HL-60/S4 treated with phorbol 12-myristate 13-acetate at 8.2 ng/mL for 4 days and 3 days (cell line): ENCODE data around the gene IPCEF1.
"Not testable (repeated sequence)": the region's sequence is repeated elsewhere in the genome, so short reads cannot be mapped to it uniquely, and the experiment has no call there.

Experiments used
- in situ Hi-C: fragments of 300-500 bp; cut with MboI; formaldehyde crosslinking; loops from 2 replicates; pipeline ENCODE4 v1.15.0; 2022; ENCODE audit warnings: low sequenced_read_pairs

IPCEF1 gene

DNA sequence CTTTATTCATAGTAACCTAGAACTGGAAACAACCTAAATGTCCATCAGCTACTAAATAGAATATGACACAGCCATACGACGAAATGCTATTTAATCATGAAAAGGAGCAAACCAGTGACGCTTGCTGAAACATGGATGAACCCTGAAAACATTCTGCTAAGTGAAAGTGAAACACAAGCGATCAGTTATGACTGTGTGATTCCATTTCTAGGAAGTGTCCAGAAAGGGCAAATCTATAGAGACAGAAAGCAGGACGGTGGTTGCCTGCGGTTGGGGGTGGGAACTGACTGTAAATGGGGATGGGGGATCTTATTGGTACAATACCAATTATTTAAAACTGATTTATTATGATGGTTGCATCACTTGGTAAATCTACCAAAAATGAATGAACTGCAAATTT is 126.8 kb downstream of the IPCEF1 start:
- in situ Hi-C loops, result no loop called here

DNA sequence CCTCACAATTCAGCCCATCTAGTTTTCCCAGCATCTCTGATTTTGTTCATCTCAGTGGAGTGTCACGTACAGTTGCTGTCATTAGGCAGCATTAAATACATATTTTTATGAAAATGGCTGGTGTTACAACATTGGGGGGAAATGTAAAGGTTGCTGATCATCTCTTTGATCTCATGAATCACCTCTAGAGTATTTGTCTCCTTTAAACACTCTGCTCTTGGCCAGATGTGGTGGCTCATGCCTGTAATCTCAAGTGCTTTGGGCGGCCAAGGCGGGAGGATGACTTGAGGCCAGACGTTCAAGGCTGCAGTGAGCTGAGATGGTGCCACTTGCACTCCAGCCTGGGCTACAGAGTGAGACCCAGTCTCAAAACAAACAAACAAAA is 128.1 kb downstream of the IPCEF1 start:
- in situ Hi-C loops, result no loop called here

DNA sequence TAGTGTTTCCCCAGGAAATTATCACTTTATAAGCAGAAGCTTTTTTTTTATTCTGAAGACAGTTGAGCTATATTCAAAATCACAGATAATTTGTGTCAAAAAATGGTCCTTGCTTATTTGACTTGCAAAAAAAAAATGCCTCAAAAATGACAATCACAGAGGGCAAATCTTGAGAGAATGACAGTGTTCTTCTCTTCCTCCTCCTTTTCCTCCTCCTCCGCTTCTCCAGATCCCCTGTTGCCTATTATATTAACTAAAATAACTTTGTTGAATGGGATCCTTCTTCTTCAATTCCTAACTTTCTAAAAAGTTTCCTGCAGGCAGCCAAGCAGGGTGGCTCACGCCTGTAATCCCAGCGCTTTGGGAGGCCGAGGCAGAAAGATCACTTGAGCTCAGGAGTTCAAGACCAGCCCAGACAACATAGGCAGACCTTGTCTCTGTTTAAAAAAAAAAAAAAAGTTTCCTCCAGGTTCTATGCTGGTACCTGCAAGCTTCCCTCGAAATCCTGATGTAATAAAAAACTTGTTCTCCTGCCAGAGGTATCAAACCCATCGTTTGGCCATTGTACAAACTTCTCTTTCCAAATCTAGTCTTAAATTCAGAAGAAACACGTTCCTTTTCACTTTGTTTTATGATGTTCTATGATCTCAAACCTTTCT is 128.6 kb downstream of the IPCEF1 start:
- in situ Hi-C loops, result no loop called here

DNA sequence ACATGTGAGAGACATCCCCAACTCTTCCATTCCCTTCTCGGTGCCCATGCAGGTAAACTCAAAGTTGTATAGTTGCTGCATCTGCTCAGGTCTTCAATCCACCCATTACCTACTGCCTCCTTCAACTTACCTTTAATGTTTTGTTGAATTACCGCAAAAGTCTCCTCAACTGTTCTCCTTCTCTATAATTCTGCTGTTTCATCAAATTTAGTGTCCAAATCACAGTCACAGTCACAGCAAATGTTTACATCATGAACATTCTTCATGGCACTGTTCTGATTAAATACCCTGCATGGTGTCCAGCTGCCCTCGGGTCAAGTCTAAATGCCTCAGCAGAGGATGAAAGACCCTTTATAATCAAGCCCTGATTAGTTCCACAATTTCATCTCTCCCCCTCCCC is 130.1 kb downstream of the IPCEF1 start:
- in situ Hi-C loops, result no loop called here

DNA sequence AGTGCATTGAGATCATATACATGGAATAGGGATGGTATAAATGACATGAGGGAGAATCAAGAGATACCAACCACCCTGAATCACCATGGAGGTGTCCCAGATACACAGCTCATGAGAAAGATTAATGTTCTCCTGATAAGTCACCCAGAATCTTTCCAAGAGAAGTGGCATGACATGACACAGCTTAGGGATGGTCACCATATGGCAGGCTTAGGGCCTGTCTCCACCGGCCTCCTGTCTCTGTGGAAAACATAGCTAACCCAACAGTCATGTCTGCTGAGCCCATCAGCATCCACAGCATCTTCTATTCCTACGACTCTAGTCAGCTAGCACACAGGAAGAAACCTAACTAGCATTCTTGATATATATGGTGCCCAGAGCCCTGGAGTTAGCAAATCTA is 133.3 kb downstream of the IPCEF1 start:
- in situ Hi-C loops, result no loop called here

DNA sequence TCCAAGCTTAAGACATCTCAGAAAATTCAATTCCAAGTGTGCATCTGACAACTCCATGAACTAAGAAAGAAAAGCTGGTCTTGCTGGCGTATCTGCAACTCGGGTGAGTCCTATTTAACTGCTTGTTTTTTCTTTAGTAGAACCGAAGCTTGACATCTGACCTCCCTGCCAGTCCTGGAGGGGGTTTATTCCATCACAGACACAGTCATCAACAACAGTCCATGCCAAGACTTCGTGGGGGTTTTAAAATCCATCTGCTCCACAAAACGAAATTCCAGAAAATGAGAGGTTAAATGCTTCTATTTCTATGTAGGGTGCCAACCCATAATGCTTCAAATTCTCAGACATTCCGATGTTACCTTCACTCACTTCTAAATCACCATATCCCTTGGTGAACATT is 133.9 kb downstream of the IPCEF1 start:
- in situ Hi-C loops, result no loop called here

DNA sequence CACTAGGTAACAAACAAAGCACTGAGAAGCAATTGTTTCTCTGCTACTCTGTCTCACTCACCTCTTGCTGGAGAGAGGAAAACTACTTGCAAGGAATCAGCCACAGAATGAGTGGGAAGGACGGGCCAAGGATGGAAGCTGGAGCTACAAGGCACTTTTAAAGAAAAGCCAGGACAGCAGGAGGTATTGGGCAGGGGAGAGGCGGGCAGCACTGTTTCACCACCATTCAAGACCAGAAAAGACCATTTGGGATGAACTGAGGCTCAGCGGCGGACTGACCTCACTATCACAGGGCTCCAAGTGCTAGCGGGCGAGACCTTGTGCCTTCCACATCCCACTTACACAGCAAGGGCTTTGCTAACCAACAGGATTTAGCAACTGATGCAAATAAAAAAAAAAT is 137.4 kb downstream of the IPCEF1 start:
- in situ Hi-C loops, result no loop called here

DNA sequence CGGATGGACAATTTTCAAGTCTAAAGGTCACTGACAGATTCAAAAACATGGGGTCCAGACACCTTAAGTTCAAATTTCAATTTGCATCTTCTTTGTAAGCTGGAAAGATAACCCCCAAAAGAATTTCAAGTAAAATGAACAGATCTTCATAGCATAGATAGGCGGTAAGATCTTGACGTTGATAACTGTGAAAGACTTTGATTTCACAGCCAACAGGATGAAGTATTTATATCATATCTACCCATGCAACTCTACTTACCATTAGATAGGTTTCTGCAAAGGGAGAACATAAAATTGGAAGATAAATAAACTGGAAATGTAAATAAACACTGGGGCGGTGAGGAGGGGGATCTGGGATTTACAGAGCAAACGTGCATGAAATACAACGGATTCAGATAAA is 137.8 kb downstream of the IPCEF1 start:
- in situ Hi-C loops, result no loop called here

DNA sequence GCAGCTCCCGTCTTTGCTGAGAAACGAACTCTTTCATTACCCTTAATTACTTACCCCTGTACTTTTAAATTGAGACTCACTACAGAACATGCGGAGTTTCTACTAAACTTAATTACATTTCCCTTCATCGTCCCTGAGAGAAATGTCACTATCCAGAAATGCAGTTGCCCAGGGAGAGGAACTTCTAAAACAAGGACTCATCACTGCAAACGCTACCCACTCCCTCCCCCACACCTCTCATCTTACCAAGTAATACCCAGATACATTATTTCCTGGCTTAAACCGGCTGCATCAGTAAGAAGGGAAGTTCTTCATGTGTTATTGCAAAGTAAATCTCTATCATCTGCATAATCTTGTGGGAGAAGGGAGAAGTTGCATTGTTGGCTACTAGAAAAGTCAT is 138.3 kb downstream of the IPCEF1 start:
- in situ Hi-C loops, result no loop called here

DNA sequence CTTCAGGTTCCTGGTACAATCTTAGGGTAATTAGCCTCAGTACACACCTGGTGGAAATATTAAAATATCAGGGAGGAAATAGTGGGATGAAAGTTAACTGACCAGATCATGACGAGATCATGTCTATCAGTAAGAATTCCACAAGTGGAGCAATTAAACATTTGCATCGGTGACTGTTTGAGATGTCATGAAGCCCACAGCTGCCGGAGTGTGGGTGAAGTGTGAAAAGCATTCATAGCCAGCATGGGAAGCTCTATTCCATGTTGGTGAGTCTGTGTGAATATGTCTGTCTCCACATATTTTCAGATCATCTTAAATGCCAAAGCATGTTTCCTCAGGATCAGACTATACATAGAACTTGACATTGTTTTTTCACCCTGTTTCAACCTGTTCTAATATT is 142.8 kb downstream of the IPCEF1 start:
- in situ Hi-C loops, result no loop called here

DNA sequence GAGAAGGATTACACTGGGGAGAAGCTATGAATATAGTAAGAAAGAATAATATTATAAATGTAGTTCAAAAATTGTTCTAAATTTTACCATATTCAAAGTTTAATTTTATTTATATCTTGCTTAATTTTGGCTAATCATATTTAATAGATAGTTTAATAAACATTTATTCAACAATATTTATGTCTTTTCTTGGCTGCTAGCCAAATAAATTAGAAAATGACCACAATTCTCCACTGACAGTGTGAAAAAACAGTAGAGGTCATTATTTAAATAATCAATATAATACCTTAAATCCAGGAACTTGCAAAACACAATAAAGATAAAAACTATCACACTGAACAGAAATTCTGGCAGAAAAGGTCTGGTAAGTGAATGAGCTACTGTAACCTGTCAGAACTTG is 145.9 kb downstream of the IPCEF1 start:
- in situ Hi-C loops, result no loop called here

DNA sequence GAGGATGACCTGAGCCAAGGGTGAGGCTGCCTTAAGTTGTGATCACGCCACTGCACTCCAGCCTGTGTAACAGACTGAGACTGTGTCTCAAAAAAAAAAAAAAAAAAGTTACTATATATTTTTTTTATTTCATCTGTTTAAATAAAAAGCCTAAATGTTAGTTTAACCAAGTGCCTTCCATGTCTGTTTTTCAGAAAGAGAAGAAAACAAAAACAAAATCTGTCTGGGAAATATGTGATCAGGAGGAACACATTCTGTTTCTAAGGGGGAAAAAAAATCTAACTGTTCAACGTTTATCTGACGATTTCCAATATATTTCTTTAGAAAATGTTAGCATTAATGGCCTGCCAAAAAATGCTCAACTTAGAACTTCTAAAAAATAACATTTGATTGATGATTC is 147.0 kb downstream of the IPCEF1 start:
- in situ Hi-C loops, result no loop called here

DNA sequence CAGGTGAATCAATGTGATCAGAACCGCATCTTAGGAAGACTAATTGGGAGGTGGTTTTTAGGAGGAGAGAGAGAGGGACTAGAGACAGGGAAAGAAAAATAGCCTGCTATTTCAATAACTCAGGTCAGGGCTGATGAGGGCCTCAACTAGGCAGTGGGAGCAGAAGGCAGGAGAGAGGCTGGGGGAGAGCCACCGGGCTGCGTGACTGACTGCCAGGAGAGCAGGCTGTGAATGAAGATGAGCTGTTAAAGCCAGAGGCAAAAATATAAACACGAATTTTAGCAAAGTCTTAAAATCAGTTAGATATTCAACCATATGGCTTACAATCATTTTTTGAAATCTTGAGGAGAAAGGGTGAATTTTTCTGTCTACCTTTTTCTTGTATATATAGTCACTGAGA is 149.6 kb downstream of the IPCEF1 start:
- in situ Hi-C loops, result no loop called here

DNA sequence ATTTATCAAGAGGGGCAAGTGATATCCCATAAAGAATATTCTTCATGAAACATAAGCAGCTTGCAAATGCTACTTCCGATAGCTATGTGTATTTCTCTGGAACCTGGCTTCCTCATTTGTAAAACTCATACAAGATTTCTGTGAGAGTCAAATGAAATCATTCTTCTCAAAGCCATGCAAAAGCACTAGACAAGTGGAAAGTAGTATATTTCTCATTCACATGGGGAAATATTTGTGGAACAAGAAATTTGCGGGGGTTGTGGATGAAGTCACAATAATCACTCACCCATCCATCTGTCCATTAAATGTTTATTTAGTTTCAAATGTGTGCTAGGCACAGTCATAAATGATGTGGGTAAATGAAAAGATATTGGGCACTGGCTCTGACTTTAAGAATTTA is 150.5 kb downstream of the IPCEF1 start:
- in situ Hi-C loops, result no loop called here

DNA sequence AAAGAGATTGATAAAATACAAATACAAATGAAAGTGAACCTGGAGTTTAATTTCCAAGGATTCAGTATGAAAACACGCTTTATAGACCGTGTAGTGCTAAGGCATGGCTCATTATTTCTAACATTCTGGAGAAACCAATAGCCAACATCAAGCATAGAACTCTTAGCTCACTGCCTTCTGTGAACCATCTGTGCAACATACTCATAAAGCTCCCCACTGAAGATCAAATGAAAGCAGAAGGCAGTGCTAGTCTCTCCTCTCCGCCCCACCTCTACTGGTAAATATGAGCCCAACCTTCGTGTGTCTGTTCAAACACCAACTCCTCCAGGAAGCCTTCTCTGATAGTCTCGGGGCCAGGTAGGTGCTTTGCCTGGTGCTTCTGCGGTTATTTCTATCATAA is 153.6 kb downstream of the IPCEF1 start:
- in situ Hi-C loops, result no loop called here

DNA sequence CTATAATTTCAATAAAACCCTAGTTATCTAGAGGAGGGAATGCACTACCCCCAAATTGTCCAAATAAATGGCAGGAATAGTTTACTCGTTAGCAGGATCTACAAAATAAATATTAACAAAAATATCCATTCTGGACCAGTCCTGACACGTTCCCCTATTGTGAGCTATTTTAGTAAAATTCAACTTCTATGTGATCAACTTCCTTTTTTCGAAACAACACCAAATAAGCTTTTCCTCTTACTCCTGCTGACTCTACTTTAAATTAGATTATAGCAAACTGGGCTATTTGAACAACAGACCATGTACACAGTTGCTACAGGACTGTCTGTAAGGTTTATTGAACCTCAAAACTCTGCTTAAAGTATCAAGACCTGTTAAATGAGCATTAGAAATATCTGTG is 154.3 kb downstream of the IPCEF1 start:
- in situ Hi-C loops, result no loop called here

DNA sequence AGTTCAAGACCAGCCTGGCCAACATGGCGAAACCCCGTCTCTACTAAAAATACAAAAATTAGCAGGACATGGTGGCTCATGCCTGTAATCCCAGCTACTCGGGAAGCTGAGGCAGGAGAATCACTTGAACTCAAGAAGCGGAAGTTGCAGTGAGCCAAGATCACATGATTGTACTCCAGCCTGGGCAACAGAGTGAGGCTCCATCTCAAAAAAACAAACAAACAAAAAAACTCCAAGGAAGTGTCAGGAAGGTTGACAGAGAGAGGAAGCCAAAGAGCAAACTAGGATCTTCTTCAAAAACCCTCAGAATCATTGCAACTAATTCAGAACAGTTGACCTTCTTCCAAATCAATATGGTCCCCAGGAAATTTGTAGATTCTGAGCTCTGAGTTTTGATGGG is 154.9 kb downstream of the IPCEF1 start:
- in situ Hi-C loops, result not testable (repeated sequence)

DNA sequence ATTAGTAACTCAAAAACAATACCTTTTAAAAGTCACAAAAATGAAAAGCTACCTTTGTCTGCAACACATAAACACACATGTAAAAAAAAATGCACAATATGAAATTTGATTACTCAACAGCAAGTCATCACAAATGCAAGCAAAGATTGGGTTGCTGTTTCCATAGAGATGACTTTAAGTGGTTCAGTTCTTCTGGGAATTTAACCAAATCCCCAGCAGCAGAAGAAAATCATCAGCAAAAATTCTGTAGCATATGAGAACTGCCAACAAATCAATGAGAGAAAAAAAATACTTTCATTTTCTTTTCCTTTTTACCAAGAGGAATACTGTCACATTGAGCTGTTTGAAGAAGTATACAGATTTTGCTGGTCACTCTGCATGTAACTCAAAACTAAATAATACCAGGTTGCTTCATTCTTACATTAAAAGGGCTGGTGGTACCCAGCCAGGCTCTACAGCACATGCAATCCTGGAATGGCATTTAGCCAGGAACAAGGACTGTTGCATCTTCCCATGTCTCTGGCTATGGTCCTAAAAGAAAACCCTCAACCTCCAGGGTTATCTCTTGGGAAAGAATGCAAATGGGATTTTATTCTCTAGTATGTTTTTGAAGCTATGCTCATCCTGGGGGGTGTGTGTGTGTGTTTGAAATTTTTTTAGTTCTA is 159.3 kb downstream of the IPCEF1 start:
- in situ Hi-C loops, result no loop called here

DNA sequence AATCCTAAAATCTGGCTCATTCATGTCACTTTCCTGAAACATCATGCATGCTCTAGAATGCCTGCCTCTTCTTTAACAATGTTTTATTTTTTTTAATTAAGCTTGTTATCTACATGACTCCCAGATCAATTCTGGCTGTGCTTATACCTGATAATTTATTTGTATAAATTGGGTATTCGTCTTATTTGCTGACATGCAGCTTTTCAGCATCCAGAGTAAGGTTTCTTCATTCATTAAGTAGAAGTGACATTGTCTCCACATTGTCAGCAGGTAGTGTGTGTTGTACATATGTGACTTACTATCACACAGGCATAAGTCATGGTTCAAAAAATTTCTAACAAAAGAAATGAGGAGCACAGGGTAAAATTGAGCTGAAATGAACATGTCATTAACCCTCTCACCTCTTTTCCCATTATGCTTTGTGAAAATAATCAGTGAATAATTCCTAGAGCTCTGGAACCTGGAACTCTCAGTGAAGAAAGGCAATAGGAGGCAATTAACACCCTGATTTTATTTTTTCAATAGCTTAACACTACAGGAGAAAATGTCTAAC is 160.2 kb downstream of the IPCEF1 start:
- in situ Hi-C loops, result no loop called here

DNA sequence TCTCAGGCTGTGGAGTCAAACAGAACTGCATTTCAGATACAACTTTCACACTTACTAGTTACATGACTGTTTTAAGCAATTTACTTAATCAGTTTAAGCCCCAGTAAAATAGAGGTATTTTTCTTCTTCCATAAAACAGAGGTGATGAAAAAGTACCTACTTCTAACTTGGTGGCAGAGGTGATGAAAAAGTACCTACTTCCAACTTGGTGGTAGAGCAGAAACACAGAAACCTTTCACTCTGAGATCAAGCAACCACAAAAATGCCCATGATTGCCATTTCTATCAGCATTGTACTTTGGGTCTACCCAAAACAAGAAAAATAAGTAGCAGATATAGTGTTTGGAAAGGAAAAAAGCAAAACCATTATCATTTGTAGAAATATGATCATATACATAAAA is 168.9 kb downstream of the IPCEF1 start:
- in situ Hi-C loops, result no loop called here

DNA sequence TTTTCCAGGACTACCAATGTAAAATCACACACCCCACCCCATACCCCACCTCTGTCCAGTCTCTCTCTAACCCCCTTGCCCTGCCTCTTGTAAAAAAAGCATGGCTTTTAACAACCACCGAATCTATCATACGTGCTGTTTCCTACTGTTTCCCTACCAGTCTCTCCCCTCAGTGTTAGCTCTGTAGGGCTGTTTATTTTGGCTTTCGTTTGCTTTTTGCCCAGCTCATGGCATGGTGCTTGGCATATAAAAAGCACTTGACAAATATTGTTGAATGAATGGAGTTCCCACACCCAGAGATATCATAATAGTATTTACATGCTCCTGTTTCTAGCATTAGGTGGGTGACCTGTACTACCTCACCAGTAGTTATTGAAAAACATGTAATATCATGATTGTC is 169.4 kb downstream of the IPCEF1 start:
- in situ Hi-C loops, result no loop called here

DNA sequence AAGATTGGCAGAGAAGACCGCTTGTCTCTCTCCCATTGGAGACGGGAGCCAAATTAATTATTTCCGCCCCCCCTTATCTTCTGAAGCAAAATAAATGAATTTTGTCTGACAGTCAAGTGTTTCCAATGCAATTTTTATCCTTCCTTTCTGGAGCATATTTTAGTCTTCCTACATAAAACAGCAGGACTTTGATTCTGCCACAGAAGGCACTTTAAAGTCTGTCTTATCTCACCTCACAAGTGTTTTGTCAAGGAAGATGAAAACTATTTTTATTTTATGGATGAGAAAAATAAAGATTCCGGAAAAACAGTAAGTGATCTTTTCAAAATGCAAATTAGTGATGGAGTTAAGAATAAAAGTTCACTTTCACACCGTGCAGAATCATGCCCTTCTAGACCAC is 177.2 kb downstream of the IPCEF1 start:
- in situ Hi-C loops, result no loop called here

DNA sequence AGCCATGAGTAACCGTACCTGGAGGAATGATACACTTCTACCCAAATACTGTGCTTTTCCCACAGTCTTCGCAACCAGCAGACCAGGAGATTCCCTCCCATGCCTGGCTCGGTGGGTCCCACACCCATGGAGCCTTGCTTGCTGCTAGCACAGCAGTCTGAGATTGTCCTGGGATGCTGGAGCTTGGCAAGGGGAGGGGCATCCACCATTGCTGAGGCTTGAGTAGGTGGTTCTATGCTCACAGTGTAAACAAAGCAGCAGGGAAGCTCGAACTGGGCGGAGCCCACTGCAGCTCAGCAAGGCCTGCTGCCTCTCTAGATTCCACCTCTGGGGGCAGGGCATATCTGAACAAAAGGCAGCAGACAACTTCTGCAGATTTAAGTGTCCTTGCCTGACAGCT is 184.2 kb downstream of the IPCEF1 start:
- in situ Hi-C loops, result loop anchor here (25.0 kb wide), 1 partner anchor 190 kb away; the partner anchor contains the start of gene IPCEF1
